H1 (cell line): ENCODE measurements around the gene NOL4L. TPM values are rescaled to one million over a fixed set of nuclear protein-coding genes. Genes with fewer than 3 reads are reported as not detected.

Experiments
- CTCF ChIA-PET: fragments of 300-600 bp; sonication (Branson Sonifier 250); formaldehyde crosslinking; loops from one replicate; lab custom pipeline; 2021; ENCODE audit not compliant: partially characterized antibody; lab: Charles Lee
- POLR2A ChIA-PET: fragments of 300-600 bp; sonication (Branson Sonifier 250); formaldehyde crosslinking; loops from one replicate; lab custom pipeline; 2021; ENCODE audit warnings: inconsistent platforms; ENCODE audit not compliant: partially characterized antibody; lab: Charles Lee
- DNase-seq, 2 experiments: peaks; one replicate each; pipeline versions ENCODE4 v3.0.0 to v3.0.0-alpha.2; 2010 to 2022; ENCODE audit warnings: low spot score in 2 of 2, low read depth in 1 of 2, mixed read lengths in 1 of 2
- FAIRE-seq: peaks from 2 replicates; lab custom pipeline; 2011; peaks lifted over from hg19 to GRCh38; lab: Jason Lieb, UNC
- H2AFZ ChIP-seq: 2 replicates; pipeline ENCODE4 v1.8.1; 2012; ENCODE audit warnings: low read length, inconsistent platforms
- H2AK5ac ChIP-seq: 2 replicates; pipeline ENCODE4 v1.6.1; 2013; ENCODE audit warnings: low read depth, low read length
- H2BK120ac ChIP-seq: replicated peaks from 2 replicates; pipeline ENCODE3; 2013; ENCODE audit warnings: low read depth, low read length, inconsistent platforms
- H2BK12ac ChIP-seq: 2 replicates; pipeline ENCODE4 v1.6.1; 2013; ENCODE audit warnings: low read depth, low read length
- H2BK15ac ChIP-seq: 2 replicates; pipeline ENCODE4 v1.6.1; 2013; ENCODE audit warnings: low read length
- H2BK20ac ChIP-seq: 2 replicates; pipeline ENCODE4 v1.6.1; 2013; ENCODE audit warnings: low read length
- H2BK5ac ChIP-seq: 2 replicates; pipeline ENCODE4 v1.6.1; 2013; ENCODE audit warnings: low read depth, low read length
- H3K14ac ChIP-seq: 2 replicates; pipeline ENCODE4 v1.6.1; 2013; ENCODE audit warnings: inconsistent platforms; ENCODE audit not compliant: insufficient read length
- H3K18ac ChIP-seq: 2 replicates; pipeline ENCODE4 v1.6.1; 2013; ENCODE audit warnings: low read length; ENCODE audit errors: extremely low read depth
- H3K23ac ChIP-seq: 2 replicates; pipeline ENCODE4 v1.6.1; 2013; ENCODE audit warnings: inconsistent platforms; ENCODE audit not compliant: insufficient read length
- H3K23me2 ChIP-seq: 2 replicates; pipeline ENCODE4 v1.6.1; 2013; ENCODE audit warnings: low read depth, low read length
- H3K27ac ChIP-seq: 2 replicates; pipeline ENCODE4 v1.6.1; 2011; ENCODE audit warnings: low read depth, low read length, inconsistent platforms
- H3K27me3 ChIP-seq, 4 experiments: replicated peaks in 1 of 4; 1 replicate in 1 of 4; 2 replicates in 3 of 4; pipeline versions ENCODE4 v1.6.1 to v1.8.1; 2011 to 2013; ENCODE audit warnings: low read length in 3 of 4, mild to moderate bottlenecking in 3 of 4, inconsistent platforms in 2 of 4, mixed read lengths in 2 of 4, moderate library complexity in 1 of 4; ENCODE audit not compliant: control insufficient read depth in 3 of 4, insufficient read depth in 3 of 4; ENCODE audit errors: extremely low read depth in 1 of 4
- H3K36me3 ChIP-seq, 4 experiments: 2 replicates each; pipeline versions ENCODE4 v1.6.1 to v1.8.1; 2011 to 2013; ENCODE audit warnings: mild to moderate bottlenecking in 4 of 4, low read length in 3 of 4, moderate library complexity in 2 of 4, control low read depth in 1 of 4, inconsistent platforms in 1 of 4; ENCODE audit not compliant: insufficient read depth in 4 of 4, control insufficient read depth in 2 of 4
- H3K4ac ChIP-seq: replicated peaks from 2 replicates; pipeline ENCODE3; 2013; ENCODE audit warnings: low read length, low read depth, mixed read lengths, inconsistent platforms; ENCODE audit not compliant: insufficient read length
- H3K4me1 ChIP-seq, 4 experiments: replicated peaks in 1 of 4; 1 replicate in 1 of 4; 2 replicates in 3 of 4; pipeline versions ENCODE4 v1.6.1 to v1.8.1; 2011 to 2013; ENCODE audit warnings: low read length in 3 of 4, inconsistent platforms in 2 of 4, mixed read lengths in 1 of 4; ENCODE audit not compliant: insufficient read depth in 4 of 4, control insufficient read depth in 3 of 4
- H3K4me2 ChIP-seq, 2 experiments: 2 replicates each; pipeline versions ENCODE4 v1.6.1 to v1.8.1; 2011 to 2013; ENCODE audit warnings: low read depth in 2 of 2, low read length in 2 of 2, control low read depth in 1 of 2, inconsistent platforms in 1 of 2, mild to moderate bottlenecking in 1 of 2; ENCODE audit not compliant: insufficient read depth in 1 of 2
- H3K4me3 ChIP-seq, 4 experiments: fragments of 200-600, 300-600 bp in 1 of 4; sonication (generic), shearing (Covaris generic), sonication (Bioruptor Twin) in 1 of 4; 2 replicates each; pipeline versions ENCODE4 v1.5.1 to v1.8.1; 2011 to 2016; ENCODE audit warnings: low read length in 4 of 4, low read depth in 3 of 4, control low read depth in 2 of 4, inconsistent platforms in 2 of 4, mild to moderate bottlenecking in 2 of 4, mixed read lengths in 1 of 4, moderate library complexity in 1 of 4; ENCODE audit not compliant: insufficient read depth in 2 of 4; ENCODE audit errors: extremely low read depth in 1 of 4
- H3K56ac ChIP-seq: replicated peaks from 2 replicates; pipeline ENCODE3; 2013; ENCODE audit warnings: low read depth, mild to moderate bottlenecking, mixed read lengths, low read length, inconsistent platforms; ENCODE audit not compliant: insufficient read length
- H3K79me1 ChIP-seq: 2 replicates; pipeline ENCODE4 v1.6.1; 2013; ENCODE audit warnings: low read depth, low read length, control low read depth
- H3K79me2 ChIP-seq, 2 experiments: 2 replicates each; pipeline versions ENCODE4 v1.6.1 to v1.8.1; 2012 to 2013; ENCODE audit warnings: low read length in 2 of 2, mild to moderate bottlenecking in 2 of 2, inconsistent platforms in 1 of 2; ENCODE audit not compliant: insufficient read depth in 2 of 2, control insufficient read depth in 1 of 2
- H3K9ac ChIP-seq, 4 experiments: replicated peaks in 1 of 4; 1 replicate in 1 of 4; 2 replicates in 3 of 4; pipeline versions ENCODE4 v1.6.1 to v1.8.1; 2011 to 2013; ENCODE audit warnings: low read depth in 3 of 4, low read length in 3 of 4, control low read depth in 2 of 4, mild to moderate bottlenecking in 2 of 4, moderate library complexity in 2 of 4, inconsistent platforms in 1 of 4; ENCODE audit errors: extremely low read depth in 1 of 4
- H3K9me3 ChIP-seq, 2 experiments: 2 replicates each; pipeline versions ENCODE4 v1.6.1 to v1.8.1; 2012 to 2013; ENCODE audit warnings: mild to moderate bottlenecking in 2 of 2, moderate library complexity in 2 of 2, control low read depth in 1 of 2, inconsistent platforms in 1 of 2, low read depth in 1 of 2, low read length in 1 of 2, mixed read lengths in 1 of 2; ENCODE audit not compliant: insufficient read depth in 2 of 2
- H4K20me1 ChIP-seq, 2 experiments: replicated peaks in 1 of 2; 2 replicates each; pipeline versions ENCODE3 to v1.8.1; 2011 to 2013; ENCODE audit warnings: inconsistent platforms in 2 of 2, low read length in 2 of 2, mild to moderate bottlenecking in 1 of 2; ENCODE audit not compliant: insufficient read depth in 2 of 2, control insufficient read depth in 1 of 2
- H4K5ac ChIP-seq: 2 replicates; pipeline ENCODE4 v1.6.1; 2013; ENCODE audit warnings: low read length, low read depth, mixed read lengths, inconsistent platforms; ENCODE audit not compliant: insufficient read length
- H4K8ac ChIP-seq: 2 replicates; pipeline ENCODE4 v1.8.0; 2013; ENCODE audit warnings: mild to moderate bottlenecking, moderate library complexity, low read length, inconsistent platforms; ENCODE audit not compliant: insufficient read depth; ENCODE audit errors: extremely low read depth
- H4K91ac ChIP-seq: replicated peaks from 2 replicates; pipeline ENCODE3; 2013; ENCODE audit warnings: low read length, mixed read lengths, inconsistent platforms; ENCODE audit not compliant: insufficient read length
- SP4 ChIP-seq: IDR thresholded peaks from 2 replicates; pipeline ENCODE4 v1.6.1; 2012; ENCODE audit warnings: low read length, inconsistent platforms
- SUZ12 ChIP-seq: fragments of 200-600 bp; sonication (generic); IDR thresholded peaks from 2 replicates; pipeline ENCODE4 v1.6.1; 2012; ENCODE audit warnings: mild to moderate bottlenecking, inconsistent platforms, low read length, moderate library complexity, mixed read lengths
- WGBS, 2 experiments: shearing (Covaris generic) in 1 of 2; methylation state at CpG; one replicate each; pipeline versions ENCODE4 v1.1.6 to v1.1.7; 2013 to 2015; ENCODE audit warnings: low lambda C conversion rate in 2 of 2, mixed read lengths in 2 of 2, inconsistent platforms in 1 of 2, low coverage in 1 of 2, missing lambda C conversion rate in 1 of 2; ENCODE audit not compliant: insufficient replicate concordance in 2 of 2, insufficient coverage in 1 of 2, insufficient read length in 1 of 2; ENCODE audit errors: extremely low coverage in 1 of 2, missing lambda C conversion rate in 1 of 2; 5-methylcytosine and 5-hydroxymethylcytosine counted together
- polyA plus RNA-seq, 7 experiments: library from polyadenylated mRNA; depleted of rRNA in 3 of 7; stranded (reverse) in 5 of 7; unstranded in 2 of 7; fragments of >200 nt in 5 of 7; fragments of 200-250 nt in 2 of 7; gene quantifications; 1 replicate in 5 of 7; 2 replicates in 1 of 7; 4 replicates in 1 of 7; pipeline versions ENCODE4 v1.2.1 to v1.2.3, GENCODE V29; 2011 to 2013; ENCODE audit warnings: missing spikeins in 2 of 7, mixed read lengths in 2 of 7
- total RNA-seq: library from RNA; stranded (reverse); fragmentation: NEBNext Ultra II Directional; extraction: Animal tissue kit (Norgen Biotek cat#: 25700); gene quantifications from 2 replicates; pipeline ENCODE4 v1.2.1, GENCODE V29; 2021

Gene NOL4L
- total and polyA plus RNA-seq, 2 of the 8 experiments (the other 6 are each of a cell fraction or from before 2014, with no cell fraction given): 15.3 to 23.7 TPM

DNA sequence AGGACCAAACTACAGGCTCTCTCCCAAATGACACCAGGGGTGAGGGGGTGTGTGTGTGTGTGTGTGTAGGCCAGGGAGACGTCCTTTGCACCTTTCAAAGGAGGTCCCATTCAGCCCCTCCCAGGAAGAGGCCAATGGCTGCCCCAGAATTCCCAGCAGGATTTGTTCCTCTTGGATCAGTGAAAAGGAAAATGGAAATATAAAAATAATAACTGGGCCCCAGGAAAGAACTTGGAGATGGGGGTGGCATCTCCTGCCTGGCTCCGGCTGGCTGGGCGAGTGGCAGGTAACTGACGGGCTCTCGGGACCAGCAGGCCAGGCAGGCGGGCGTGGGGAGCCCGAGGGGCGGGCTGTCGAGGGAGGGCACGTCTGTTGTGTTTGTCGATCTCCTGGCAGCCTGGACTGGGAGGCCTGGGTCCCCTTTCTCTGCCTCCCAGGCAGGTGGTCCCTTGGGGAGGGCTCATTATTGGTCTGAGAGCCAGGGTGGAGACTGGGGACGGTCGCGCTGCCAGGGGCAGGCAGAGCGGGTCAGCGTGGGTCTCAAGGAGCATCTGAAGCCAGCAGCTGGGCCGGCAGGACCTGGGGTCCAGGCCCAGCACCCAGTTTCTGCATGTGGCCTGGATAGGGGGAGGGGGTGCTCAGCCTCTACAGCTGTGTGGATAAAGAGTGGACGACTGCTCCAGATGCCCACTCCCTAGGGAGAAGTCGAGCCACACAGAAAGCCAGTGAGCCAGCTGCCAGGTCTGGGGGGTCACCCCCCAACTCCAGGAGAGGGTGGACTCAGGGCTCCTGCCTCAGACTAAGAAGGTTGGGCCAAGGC lies 3.1 kb downstream of the NOL4L start:
- Histone ChIP-seq H3K23me2 (peaks cover 9% of the 10 kb centered on the region; the same call in 1 of the 2 replicates), H3K23ac (no peak overlapping the region), H3K56ac (no peak overlapping the region), H2AFZ (no peak overlapping the region), H3K9ac (no peak overlapping the region), H3K4ac (no peak overlapping the region), H4K20me1 (no peaks in the 10 kb centered on the region), H4K5ac (peak overlapping the region; percentile 6), H4K8ac (no peak overlapping the region; the same call in 1 of the 2 replicates), H4K91ac (peak overlapping the region; percentile 27), H3K4me3 (peak overlapping the region in 1 of 4 experiments; percentile 69; a peak in 1 of 8 replicates), H2AK5ac (no peak overlapping the region), H3K4me1 (peaks cover 0 to 21% (median 14%) of the 10 kb centered on the region in 4 experiments; a peak in 6 of 7 replicates), H3K9me3 (no peaks in the 10 kb centered on the region), H3K18ac (peak overlapping the region; percentile 48), H3K79me1 (peaks cover 2% of the 10 kb centered on the region; the same call in 1 of the 2 replicates), H2BK20ac (no peak overlapping the region), H2BK15ac (peak overlapping the region; percentile 92; the same call in 1 of the 2 replicates), H3K27me3 (peaks cover 6 to 27% (median 27%) of the 10 kb centered on the region in 4 experiments), H3K4me2 (peak overlapping the region; percentile 71 to 74; a peak in 3 of 4 replicates), H2BK120ac (peak overlapping the region; percentile 64), H3K36me3 (no peaks in the 10 kb centered on the region), H2BK12ac (peak overlapping the region; percentile 75; the same call in 1 of the 2 replicates), H3K27ac (no peak overlapping the region), H3K14ac (no peak overlapping the region), H2BK5ac (no peak overlapping the region), H3K79me2 (no peaks in the 10 kb centered on the region)
- 64% methylated on average over 20 of the region's 20 CpGs; no CpG with 5 or more reads in 1 of the 2 experiments for WGBS, 2 experiments
- ChIA-PET CTCF (interaction anchor here (0.9 kb wide), 1 partner anchor 9 kb away, joined by 3 read pairs; no protein-coding TSS in a partner anchor), POLR2A (interaction anchor here (0.7 kb wide), 1 partner anchor 10 kb away, joined by 3 read pairs; no protein-coding TSS in a partner anchor)
- TF ChIP-seq SUZ12 (peak; percentile 34; the same call in 1 of the 2 replicates), SP4 (no peak)
- no peak for FAIRE-seq
- peak in 1 of 2 experiments; percentile 65 for DNase-seq
